NCI-H2196 treated with DMSO at 0.1 percent for 48 hours (cell line): ENCODE results near the gene PBX3.
A peak's percentile ranks its signal among the peaks of the same experiment; 100 is the strongest.

Experiments
- DNase-seq: peaks from one replicate; lab custom pipeline; 2025; ENCODE audit not compliant: unreplicated experiment; lab: John Stamatoyannopoulos, UW

PBX3 gene

DNA sequence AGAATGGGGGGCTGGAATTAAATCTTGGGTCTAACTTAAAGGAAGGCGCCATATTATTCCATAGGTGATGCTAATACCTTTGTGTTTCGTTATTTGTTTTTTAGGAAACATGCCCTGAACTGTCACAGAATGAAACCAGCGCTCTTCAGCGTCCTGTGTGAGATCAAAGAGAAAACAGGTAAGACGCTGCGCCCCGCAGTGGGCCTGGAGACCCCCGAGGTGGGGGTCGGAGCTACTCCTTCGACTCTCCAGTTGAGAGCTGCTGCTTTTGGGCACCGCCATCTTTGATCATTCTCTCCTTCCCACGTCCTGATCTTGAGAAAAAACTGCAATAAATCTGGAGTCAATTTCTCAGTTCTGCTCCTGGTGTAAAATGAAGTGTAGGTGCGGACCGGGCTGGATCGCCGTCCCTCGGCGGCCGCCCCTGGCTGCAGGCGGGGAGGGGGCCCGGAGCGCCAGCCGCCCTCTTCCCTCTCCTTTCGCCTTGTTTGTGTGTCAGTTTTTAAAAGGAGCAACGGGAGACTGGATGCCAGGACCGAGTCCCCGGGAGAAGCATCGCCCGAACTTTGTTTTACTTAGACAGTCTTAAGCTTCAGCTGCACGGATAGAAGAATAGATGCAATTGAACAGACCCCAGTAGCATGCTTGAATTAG is 1.4 kb downstream of the PBX3 start:
- no peak for DNase-seq

GRCh38 chr9:125749287-125749935 is 2.2 kb downstream of the PBX3 start:
- DNase-seq: no peak

DNA sequence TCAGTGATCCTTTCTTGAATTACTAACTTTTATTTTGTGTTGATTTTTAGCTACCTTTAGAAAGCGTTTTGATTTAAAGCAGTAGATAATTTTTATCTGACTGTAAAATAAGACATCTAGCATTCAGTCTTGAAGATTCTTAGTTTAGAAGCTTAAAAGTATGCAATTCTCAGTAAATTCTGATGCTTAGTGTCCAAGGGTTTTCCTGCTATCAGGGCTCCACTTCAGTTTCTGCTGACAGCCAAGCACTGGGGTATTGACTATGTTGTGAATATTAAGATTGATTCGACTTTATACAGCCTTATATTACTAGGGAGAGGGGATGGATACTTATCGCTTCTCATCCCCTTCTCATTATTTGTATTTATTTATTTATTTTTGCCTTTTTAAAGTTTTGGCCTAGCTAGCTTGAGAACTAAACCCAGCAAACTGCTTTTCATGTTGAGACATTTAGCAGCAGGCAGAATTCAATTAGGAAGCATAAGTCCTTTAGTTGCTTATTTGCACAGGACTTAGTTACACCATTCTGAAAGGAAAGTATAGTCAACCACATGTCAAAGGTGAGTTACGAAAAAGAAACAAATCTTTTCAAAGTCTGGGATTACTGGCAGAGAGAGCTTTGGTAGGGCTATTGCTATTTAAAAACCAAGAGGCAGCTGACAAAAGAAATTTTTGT is 2.9 kb downstream of the PBX3 start:
- peak; percentile 20 for DNase-seq

GRCh38 chr9:125750627-125751011 is 3.4 kb downstream of the PBX3 start:
- no peak for DNase-seq

DNA sequence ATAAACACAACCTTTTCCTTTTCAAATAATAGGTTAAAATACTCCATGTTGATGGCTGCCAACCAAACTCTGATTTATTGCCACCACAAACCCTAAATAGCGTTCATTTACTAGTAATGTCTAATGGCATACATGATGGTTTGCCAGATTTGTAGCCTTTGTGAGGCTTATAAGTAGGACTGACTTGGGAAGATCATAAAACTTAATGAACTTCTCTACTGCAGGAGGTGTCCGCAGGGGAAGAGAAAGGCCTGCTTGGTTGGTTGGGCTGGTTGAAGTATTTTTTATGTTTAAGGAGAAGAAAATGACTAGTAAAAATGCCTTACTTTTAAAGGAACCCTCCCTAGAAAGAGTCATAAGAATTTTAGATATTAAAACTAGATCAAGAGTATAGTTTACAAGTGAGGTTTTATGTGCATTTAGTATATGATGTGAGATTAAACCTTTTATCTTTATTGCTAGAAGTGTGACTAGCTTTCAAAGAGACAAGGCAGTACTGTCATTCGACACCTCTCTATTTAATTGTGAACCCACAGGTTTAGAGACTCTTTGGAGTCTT is 5.0 kb downstream of the PBX3 start:
- no peak for DNase-seq

DNA sequence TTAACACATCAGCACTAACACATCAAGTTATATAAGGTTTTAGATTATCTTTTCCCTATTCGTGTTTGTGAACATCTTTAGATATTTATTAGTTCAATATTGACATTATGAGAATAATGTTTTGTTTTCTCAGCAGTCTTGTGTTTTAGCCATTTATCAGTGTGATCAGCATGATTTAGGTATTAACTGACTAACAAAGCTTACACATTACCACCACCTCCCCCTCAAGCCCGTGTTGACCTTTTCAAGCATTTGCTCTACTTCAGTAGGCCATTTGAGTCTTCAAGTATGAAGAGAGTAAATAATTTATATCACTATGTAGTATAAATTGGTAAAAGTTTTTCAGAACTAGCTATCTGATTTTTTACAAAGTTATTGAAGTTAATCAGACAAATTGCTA is 6.9 kb downstream of the PBX3 start:
- no peak for DNase-seq

- no peak for DNase-seq
Measured at GRCh38 chr9:125755340-125755739, 8.2 kb downstream of the PBX3 start.

DNA sequence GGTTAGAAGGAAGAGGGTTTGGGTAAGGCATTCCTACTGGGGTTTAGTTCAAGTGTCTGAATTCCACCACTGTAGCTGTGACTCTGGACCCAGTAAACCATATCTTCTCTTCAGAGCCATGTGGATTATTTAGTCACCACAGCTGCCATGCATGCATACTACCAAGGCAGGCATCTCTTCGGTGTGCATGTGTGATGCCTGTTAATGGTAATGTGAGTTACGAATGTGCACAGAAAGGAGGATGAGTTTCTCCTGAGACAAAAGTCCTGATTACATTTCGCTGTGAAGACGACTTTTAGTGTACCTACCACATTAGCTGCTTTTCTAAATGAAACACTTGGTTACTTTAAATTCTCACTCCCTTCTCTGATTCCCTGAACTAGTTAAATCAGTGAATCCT is 9.3 kb downstream of the PBX3 start:
- no peak for DNase-seq

DNA sequence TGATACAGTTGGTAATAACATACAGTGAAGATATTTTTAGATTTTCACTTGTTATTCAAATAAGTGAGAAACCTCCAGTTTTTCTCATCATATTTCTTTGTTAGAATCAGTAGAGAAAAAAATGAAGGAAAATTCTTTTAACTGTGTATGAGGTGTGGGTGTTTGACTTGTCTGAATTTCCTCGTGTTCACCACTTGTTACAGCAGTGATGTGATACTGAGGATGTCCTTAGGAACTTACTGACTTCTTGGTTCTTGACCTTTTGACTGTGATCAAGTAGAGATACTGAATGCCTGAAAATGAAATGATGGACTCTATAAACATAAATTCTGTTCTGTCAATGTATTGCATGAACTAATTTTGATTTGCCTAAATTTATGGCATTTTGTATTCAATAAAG is 10.7 kb downstream of the PBX3 start:
- no peak for DNase-seq

GRCh38 chr9:125758986-125759763 is 12.0 kb downstream of the PBX3 start:
- no peak for DNase-seq

GRCh38 chr9:125759764-125760129 is 12.6 kb downstream of the PBX3 start:
- DNase-seq: no peak

DNA sequence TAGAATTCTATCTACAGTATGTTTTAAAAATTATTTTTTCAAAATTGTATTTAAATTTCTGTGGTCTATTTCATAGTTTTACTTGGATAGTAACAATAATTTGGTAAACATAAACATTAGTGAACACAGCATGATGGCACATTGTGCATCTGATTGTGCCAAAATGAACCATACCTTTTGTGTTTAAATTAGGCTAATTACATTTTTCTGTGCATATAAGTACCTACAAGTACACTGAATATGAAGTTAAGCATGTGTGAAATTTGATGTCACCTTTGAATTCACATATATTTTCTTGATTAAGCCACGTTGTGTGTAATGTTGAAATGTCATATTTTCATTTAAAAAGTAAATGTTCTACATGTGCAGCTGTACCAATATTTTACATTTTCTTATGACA is 13.4 kb downstream of the PBX3 start:
- no peak for DNase-seq

DNA sequence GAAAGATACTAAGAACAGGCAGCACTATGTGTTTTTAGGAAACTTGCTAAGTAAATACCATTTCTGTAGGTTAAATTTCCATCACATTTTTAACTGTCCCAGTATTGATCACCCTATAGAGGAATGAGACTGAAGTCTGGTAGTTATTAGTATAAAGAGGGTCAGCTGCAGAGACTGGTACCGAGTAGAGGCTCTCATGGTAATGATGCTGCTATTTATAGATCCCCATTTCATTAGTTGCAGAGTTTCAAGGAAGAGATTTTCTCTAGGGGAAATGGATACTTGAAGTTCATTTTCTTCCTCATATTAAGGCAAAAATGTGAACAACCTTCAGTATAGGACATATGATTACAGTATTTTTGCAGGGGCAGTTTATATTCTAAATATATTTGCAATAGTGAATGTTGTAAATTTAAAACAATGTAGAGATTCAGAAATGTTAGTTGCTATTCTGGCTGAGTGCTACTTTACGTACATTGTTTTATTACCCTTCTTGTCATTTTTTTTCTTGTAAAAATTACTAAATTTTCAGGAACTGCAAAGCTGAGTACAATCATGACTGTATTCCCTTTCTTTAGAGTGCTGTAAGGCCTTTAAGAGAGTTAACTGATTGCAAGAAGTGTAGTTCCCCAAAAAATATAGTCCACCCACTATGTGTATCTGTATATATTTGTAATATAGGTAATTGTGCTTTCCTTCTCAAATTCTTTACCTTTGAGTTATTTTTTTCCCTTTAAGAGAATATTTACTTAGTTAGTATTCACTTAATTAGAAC is 14.7 kb downstream of the PBX3 start:
- DNase-seq: no peak

- DNase-seq: peak; percentile 69
Measured at GRCh38 chr9:125763394-125763801, 16.2 kb downstream of the PBX3 start.

DNA sequence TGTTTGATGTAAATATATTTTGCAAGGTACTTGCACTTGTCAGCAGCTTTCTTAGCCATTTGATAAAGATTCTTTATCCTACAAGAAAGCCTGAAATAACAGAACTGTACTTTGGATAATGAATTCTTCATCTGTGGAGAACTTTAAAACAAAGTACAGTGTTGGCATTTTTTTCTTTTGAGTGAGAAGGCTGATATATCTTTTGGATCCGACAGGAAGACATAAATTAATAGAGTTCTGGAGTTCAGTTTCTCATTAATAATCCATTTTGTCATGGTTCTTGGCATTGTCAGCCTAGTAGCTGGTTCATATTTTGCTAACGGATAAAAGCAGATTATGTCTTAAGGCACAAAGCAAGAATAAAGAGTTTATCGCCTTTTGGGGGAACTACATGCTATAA is 17.0 kb downstream of the PBX3 start:
- no peak for DNase-seq

DNA sequence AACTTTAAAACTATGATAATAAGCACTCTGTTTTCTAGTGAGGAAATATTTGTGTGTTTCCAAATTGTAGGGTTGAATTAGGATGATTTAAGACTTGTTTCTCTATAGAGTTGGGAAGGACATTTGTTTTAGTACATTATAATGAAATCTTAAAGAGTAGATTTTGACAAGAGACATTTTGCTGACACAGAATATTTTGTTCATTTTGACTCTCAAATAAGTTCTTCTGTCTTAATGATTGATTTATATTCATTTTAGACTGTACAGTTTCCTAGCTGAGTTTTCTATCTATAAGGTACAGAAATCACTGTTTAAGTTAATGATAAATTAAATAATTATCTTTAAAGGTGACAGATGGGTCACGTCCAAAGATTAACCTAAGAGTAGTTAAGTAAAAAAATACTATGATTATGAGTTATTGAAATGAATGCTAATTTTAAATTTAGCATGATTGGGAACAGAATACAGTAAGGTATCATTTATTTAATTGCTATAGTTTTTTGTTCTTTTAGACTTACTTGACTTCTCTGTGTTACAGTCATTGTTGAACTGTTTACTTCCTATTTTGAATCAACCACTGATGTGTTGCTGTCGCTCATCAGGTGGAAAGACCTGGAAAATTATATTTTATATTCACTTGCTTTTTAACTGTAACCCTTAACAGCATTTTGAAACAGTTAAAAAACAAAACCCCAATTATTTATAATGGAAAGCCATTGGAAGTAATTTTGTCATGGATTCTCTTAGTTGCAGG is 19.5 kb downstream of the PBX3 start:
- DNase-seq: no peak

DNA sequence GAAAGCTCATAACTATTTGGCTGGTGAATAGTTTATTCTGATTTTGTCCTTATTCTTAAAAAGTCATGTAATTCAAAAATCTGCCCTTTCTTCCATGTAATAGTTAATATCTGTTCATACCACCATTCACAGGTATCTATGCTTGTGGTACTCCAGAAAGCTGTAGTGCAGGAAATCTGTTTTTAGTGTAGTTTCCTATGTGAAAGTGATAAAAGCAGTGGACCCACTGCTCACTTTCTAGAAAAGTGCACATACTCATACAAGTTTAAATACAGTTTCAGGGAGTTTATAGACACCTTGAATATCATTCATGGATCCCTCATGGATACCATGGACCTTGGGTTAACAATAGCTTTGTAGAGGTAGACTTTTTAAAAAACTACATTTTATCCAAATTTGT is 20.2 kb downstream of the PBX3 start:
- DNase-seq: no peak

DNA sequence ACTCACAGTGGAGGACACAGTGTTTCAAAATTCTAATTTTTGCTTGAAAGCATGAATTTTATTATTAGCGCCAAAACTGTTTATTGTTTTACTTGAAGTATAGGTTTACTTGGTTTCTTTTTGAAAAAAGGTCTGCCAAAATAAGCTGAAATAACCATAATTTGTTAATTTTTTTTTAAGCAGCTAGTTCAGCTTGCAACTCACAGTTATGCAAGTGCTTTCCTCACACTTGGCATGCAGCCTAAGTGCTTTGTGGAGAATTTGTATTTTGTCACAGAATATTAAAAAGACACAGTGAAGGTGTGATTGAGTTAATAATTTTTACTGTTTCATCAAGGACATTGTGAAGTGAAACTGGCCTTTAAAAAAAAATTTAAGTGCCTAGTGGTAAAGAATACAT is 21.6 kb downstream of the PBX3 start:
- no peak for DNase-seq

DNA sequence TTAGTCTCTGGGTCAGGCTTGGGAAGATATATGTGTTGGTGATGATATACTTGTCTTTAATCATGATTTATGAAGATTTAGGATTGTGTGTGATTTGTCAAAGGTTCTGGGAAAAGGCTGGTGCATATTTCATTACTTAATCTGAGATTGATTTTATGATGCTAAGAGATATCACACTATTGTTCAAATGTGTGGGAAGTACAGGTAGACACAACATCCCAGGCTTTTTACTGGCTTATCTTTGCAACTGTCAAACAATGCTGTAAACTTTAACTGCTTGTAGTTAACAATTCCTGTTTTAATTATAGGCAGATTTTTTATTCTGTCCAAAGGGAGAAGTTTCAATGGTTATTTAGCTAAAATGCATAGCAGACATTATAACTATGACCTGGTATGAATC is 23.9 kb downstream of the PBX3 start:
- no peak for DNase-seq

DNA sequence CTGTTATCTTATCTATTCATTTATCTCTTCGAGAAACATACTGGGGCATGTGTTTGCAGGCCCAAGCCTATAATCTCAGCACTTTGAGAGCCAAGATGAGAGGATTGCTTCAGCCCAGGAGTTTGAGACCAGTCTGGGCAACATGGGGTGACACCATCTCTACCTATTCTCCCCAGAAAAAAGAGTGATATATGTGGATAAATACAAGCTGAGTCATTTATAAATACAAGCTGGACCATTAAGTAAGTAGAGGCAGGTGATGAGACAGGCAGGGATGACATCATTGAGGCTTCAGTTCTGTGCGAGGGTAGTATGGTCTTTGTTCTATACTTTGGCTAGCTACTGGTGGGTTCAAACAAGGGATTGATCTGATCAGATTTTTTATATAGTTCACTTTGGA is 25.6 kb downstream of the PBX3 start:
- no peak for DNase-seq
